HG02840 (cell line): Measurements from ENCODE around the gene GPER1.
A peak's percentile ranks its signal among the peaks of the same experiment; 100 is the strongest.
"Not testable (repeated sequence)": the region's sequence is repeated elsewhere in the genome, so short reads cannot be mapped to it uniquely, and the experiment has no call there.

Experiments
- ATAC-seq: cut with Tn5 transposase; IDR thresholded peaks from one replicate; pipeline ENCODE4 v1.9.1; 2021; ENCODE audit warnings: mild to moderate bottlenecking, moderate library complexity, moderate number of reproducible peaks; ENCODE audit not compliant: unreplicated experiment, low FRiP score

Gene GPER1

DNA sequence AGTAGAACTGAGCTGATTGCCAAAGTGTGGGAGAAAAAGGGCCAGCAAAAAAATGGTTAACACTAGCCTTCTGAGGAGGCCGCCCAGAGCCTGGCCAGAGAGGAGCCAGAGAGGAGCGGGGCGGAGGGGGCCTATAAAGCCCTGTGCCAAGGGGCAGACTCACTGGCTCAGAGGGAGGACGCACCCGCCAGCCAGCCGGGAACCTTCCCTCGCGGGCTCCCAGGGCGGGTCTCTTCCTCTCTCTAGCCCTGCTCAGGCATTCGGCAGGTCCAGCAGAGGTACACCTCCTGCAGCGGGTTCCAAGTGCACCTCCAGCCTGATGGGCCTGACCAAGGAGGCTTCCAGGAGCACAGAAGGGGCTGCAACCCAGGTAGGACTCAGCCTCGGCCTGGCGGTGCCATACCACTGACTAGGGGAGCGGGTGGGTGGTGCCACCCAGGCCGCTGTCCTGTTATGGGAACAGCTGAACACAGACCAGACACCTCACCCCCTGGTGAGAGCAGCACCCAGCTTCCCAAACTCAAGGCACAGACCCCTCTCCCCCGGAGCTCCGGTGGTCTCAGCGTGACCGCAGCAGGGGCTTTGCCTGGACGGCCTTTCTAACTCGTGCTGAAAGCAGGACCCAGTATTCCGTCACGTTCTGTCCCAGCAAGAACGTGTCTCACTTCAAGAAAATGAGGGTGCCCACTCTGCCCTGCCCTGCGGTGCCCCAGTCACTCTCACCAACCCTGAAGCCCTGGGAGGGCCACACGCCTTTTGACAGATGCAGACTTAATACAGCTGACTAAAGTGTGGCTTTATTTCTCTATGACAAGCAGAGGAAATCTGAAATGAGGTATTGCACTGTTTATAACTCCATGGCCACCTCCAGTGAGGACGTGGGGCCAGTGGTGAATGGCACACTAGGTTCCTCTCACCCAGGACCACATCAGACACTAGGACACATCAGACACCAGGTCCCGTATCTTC, at the start of gene GPER1:
GPER1 (plus strand) TSS at position 162 of the 969 bp plus-strand sequence. CDS start 3,616 bp downstream, outside the sequence.
- no peak for ATAC-seq

- not testable (repeated sequence) for ATAC-seq
Measured at GRCh38 chr7:1040233-1040632, 47.7 kb upstream of the GPER1 start.

DNA sequence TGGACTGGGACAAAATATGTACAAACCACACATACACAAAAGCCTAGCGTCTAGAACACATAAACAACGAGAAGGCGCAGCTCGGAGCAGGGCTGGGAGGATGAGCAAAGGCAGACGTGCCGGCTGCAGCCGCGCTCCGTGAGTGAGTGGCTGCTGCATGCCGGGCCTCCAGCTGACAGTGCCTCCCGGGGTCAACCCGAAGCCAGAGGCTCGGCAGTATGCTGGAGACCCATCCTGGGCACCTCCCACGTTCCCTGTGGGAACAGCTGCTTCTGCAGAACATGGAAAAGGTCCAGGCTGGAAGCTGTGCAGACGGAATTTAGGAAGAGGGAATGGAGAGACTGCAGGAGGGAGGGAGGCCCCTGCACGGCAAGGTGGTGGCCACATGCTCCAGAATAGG, 47.1 kb upstream of the GPER1 start:
- ATAC-seq: no peak

- no peak for ATAC-seq
Measured at GRCh38 chr7:1041551-1042491, 46.1 kb upstream of the GPER1 start.

- ATAC-seq: no peak
Measured at GRCh38 chr7:1042492-1042833, 45.5 kb upstream of the GPER1 start.

DNA sequence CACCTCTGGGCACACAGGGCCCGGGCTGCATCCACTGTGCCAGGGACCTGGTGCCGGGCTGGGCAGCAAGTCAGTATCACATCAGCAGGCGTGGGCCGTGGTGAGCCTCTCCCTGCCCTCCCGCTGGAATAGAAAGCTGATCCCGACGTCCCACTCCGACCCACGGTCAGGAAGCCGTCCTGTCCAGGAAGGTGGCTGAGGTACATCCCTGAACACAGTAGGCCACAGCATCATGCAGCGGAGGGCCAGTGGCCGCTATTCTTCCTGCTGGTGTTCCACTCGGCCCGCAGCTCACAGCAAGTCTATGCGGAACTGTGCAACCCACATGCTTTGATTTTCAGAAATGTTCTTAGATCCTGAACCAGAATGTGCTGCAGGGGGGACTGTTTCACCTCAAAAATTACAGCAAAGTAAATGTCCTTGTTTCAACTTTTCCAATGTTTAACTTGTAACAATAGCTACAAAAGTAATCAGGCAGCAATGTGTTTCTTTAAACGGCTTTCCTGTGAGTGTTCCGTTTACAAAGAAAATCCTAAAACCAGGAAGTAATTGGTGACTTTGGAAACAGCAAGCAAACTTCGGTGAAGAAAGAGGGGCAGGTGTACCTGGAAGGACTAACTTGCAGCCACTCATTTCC, 44.2 kb upstream of the GPER1 start:
- no peak for ATAC-seq

- ATAC-seq: peak; percentile 77
Measured at GRCh38 chr7:1044189-1045068, 43.5 kb upstream of the GPER1 start, which contains the start of gene GPR146. Gene GPR146, plus strand, starts transcription at chr7:1044546. Its CDS starts 12,970 bp downstream, at chr7:1057516.

GRCh38 chr7:1045069-1046063, 42.5 kb upstream of the GPER1 start:
- ATAC-seq: no peak

- no peak for ATAC-seq
Measured at GRCh38 chr7:1046722-1047679, 40.9 kb upstream of the GPER1 start.

DNA sequence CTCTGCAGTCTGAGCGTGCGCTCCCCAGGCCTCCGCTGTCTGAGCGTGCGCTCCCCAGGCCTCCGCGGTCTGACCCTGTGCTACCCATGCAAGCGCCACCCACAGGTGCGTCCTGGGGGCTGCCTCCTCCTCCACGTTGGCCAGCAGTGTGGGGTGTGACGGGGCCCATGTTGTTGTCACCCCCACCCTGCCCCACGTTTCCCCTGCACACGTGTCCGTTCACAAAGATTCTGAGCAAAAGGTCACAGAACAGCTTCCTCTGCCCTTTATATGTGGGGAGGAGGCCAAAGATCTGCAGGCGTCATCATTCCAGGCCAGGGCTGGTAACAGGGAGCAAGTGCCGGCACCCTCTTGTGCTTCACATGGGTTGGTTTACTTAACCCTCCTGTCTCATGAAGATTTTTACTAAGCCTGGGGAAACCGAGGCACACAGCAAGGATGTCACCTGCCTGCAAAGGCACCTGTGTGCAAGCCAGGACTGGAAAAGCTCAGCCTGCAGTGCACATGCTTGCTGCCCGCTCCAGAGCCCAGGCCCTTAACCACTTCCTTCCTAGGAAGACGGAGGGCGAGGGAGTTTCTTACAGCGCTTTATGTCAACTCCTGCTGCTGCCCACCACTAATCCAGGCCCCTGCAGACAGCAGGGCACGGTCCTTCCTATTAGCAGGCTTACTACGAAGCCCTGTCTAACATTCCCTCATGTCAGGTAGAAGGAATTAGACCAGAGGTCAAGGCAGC, 38.7 kb upstream of the GPER1 start:
- ATAC-seq: no peak

DNA sequence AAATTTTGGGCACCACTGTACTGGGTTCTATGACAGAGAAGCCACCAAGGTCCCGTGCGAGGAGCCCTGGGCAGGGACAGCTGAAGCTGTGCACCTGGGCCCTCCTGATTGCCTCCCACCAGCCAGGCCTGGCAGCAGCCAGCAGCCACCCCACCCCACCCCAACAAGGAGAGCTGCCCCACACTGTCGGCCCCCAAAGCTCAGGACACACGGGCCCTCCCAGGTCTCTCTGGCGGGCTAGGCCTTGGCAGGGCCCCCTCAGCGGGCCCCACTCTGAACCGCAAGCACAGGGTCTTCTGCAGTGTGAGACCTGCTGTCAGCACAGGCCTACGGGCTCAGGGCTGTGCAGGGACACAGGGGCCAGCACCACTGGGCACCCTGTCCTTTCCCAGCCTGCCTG, 38.1 kb upstream of the GPER1 start:
- ATAC-seq: no peak

DNA sequence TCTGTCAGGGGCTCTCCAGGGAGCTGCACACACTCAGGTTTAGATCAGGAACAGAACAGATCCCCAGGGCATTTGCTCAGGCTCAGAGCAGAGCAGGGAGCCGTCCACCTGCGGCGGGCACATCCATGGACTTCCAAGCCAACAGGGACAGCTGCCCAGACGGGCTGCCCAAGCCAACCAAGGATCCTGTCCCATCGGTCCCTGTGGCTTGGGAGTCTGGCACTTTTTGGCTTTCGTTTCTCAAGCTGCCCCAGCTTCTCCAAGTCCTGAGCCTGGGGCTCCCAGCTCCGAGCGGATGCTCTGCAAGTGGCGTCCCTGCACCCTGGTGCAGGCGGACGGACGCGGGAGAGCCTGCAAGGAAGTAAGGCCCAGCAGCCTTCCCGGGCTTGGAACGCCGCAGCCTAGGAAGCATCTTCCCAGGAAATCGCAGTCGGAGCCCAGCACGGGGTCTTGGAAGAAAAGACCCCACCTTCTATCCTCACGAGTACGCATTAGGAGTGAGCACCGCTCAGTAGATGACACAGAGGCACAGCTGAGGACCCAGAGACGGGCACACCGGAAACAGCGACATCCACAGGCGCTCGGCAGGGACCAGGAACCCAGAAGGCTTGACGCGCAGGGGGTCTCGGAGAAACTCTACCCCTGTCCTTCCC, 37.5 kb upstream of the GPER1 start:
- no peak for ATAC-seq

DNA sequence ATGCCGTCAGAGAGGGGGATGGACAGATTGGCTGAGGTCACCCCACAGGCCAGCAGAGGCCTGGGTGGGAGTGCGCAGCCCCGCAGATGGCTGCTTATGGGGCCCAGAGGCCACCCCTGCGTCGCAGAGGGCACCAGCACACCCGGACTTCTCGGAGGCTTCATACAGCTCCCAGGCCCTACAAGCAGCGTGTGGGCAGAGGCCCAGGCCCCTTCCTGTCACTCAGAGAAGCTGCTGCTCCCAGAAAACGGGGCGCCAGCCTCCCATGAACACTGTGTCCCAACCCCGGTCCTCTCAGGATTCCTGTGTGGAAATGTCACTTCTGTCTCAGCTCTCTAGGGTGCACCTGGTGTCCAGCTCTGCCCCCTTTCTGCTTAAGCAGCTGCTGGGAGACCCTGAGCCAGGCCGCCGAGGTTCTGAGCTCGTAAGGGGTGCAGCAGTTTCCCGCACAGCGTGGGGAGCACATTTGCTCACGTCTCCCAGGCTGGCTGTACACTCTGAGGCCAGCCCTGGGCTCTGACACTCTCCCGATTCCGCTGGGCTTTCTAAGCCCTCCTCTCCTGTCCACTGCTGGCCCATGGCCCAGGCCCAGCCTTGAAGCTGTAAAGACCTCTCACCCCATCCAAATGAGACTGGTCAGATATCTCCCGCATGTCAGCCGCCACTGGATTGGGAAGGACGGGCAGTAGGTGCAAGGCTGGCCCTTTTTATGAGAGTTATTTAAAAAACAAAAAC, 36.8 kb upstream of the GPER1 start:
- no peak for ATAC-seq

DNA sequence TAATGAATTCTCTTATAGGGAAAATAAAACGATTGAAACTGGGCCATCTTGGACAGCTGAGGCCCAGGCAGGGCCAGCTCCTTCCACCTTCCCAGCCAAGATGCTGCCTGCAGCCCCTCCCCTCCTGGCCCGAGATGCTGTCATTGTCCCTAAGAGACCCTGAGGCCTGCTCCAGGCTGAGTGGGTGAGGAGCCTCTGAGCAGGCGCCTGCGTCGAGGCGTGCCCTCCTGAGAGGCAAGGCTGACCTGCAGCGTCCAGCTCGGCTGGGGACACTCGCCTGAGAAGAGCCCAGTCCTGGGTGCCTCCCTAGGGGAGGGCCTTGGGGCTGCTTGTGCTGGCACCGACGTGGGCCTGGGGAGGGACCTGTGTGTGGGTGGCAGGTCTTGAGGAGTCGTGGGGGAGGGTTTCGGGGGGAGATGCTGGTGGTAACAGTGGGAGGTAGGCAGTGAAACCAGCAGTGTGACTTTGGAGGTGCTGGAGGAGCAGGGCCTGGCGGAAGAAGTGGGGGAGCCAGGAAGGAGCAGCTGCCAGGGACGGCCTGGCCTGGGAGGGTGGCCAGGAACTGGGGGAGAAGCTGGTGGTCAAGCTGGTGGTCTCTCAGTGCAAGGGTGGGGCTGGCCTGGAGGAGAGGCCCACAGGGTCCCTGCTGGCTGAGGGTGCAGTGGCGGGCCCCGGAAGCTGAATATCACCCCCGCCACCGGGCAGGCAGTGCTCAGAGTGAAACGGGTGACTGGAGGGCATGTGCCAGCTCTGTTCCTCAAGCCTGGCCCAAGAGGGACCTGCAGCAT, 35.7 kb upstream of the GPER1 start:
- no peak for ATAC-seq

DNA sequence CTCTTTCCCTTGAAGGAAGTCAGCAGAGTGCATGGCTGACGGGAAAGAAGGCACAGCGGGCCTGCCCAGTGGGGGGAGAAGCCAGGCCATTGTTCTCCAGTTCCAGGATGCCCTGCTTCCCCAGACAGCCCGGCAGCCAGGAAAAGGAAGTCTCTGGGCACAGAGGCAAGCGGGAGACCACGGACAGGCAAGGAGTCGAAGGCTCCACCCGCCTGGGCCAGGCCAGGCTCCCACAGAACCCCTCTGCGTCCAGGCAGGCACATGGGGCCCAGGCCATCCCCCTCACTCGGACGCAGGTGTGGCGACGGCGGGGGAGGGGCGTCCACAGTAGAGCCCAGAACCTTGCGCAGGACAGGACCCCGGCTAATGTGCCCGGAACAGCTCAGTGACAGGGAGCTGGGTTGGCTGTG, 34.9 kb upstream of the GPER1 start:
- no peak for ATAC-seq
